ENCODE results near the gene SLX4IP.
"Not testable (repeated sequence)": the region's sequence is repeated elsewhere in the genome, so short reads cannot be mapped to it uniquely, and the experiment has no call there.

The SLX4IP gene

DNA sequence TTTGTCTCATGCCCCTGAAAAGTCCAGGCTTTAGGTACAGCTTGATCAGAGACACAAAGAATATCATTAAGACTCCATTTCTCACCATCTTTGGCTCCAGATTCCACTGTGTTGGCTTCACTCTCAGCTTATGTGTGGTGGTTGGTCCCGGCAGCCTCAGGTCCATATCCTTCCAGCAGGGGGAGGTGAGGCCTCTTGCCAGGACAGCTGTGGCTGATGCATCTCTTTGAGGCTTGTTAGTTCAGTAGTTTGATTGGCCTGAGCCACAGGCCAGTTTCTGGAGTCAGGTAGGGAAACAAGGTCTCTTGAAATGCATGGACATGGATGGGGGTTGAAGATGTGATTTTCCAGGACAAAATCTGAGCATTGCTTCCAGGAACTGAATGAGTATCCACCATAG lies 176.3 kb downstream of the SLX4IP start:
- no peak for DNase-seq

DNA sequence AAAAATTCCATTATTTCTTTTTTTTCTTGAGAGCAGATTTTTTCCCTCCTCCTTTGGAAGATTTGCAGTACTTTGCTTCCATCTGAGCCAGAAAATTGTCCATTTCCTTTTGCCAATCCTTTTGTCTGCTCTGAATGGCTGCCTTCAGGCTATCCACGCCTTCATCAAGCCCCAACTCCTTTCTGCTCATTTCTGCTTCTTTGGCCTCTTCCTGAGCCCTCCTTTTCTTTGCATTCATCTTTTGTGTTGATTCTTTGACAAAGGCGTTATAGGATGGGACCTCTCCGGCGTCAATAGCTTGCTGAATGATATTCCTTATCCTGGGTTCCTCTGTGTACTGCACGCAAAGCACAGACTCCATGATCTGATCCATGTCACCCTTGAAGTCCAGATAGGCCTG lies 178.3 kb downstream of the SLX4IP start:
- DNase-seq, result not testable (repeated sequence)

DNA sequence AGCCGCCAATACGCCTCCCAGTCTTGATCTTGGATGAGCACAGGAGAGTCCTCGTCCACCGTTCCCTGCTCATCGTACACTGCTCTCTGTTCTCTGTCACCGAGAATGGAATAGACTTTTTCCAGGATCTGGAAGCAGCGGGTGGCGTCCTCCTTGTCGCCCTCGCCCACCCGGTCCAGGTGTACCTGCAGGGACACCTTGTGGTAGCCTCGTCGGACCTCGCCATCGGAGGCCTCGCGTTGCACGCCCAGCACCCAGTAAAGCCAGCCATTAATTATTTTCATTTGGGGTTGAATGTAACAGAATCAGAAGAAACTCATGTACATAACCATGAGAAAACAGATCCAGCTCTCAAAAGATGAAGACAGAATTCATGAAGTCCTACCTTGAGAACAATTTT lies 178.8 kb downstream of the SLX4IP start:
- no peak for DNase-seq

DNA sequence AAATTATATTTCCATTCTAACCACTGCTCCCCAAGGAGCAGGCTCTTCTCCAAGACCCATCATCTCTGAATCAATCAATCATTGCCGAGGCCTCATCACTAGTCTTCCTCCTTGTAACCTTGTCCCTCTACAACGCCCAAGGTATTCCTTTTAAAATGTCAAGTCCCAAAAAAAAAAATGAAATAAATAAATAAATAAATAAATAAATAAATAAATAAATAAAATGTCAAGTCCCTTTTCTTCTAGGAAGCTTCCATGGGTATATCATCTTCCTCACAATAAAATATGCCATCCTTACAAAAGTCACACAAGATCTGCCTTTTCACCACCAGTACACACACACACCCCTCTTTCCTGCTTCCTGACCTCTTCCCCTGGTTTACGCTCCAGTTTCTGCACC lies 181.1 kb downstream of the SLX4IP start:
- DNase-seq, result no peak

DNA sequence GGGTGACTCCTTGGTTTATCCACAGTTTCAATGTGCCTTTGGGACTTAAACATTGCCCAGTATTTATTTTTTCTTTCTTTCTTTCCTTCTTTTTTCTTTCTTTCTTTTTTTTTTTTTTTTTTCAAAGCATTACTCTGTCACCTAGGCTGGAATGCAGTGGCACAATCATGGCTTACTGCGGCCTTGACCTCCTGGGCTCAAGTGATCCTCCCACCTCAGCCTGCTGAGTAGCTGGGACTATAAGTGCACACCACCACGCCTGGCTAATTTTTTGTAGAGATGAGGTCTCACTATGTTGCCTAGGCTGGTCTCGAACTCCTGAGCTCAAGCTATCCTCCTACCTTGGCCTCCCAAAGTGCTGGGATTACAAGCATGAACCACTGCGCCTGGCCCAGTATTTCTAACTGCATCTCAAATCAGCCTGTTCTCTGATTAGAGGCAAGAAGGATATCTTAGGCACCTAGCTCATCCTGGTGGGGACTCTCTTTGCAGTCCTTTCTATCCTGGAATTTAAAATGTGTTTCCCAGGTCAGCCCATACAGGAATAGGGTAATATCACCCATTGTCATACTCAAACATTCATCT lies 182.5 kb downstream of the SLX4IP start:
- DNase-seq, result not testable (repeated sequence)

DNA sequence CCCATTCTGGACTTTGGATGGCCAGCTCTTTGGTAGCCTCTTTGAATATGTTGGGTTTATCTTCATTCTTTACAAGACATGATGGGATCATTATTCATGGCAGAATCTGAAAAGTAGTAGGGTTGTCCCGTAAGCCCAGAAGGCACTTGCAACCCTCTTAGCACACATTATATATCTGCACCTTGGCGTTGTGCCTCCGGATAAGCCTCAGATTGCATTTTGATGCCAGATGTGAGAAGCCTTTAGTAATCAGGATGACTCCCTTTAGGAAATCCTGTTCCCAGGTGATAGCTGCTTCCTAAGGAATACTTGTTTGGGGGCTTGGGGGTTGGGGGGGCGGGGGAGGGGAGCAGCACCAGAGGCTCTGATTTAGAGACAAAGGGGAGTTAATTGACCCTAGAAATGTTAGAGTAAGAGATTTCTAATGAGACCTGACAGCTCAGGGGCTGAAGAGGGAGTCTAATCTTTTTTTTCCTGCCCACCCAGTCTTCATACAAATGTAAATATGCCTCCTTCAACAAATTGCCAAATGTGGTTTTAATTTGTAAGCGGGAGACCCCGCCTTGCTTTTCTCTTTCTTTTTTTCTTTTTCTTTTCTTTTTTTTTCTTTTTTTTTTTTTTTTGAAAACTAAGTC lies 183.6 kb downstream of the SLX4IP start:
- DNase-seq, result no peak

DNA sequence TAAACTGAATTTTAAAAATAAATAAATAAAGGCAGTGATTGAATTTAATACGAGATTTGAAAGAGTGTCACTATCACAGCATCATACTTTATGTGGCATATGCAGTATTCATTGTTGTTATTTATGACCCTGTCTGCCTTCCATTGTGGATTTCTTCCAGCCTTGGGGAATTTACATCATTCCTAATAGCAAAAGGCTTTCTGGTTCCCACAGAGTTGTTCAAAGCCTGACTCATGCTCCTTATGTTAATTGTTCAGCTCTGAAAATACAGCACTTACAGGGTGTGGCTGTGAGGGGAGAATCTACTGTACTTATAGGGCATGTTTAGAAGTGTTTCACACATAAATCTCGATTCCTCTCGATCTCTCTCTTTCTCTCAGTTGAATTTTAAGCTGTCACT lies 184.3 kb downstream of the SLX4IP start:
- DNase-seq, result no peak

DNA sequence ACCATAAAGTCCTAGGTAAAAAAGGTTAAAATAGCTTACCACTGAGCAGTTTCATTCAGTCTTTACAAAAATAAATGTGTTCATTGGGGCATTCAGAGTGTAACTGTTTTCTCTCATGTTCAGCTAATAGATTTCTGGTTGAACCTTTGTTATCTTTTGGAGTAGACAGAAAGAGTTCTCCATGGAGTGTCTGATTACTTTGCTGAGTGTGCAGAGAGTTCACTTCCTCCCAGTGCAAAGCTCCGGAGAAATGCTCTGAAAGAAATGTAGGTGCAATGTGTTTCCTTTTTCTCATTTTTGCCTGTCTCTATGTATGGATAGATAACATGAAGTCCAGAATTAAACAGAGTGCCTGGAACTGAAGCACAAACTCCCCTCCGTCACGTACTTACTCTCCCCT lies 186.0 kb downstream of the SLX4IP start:
- DNase-seq, result no peak

DNA sequence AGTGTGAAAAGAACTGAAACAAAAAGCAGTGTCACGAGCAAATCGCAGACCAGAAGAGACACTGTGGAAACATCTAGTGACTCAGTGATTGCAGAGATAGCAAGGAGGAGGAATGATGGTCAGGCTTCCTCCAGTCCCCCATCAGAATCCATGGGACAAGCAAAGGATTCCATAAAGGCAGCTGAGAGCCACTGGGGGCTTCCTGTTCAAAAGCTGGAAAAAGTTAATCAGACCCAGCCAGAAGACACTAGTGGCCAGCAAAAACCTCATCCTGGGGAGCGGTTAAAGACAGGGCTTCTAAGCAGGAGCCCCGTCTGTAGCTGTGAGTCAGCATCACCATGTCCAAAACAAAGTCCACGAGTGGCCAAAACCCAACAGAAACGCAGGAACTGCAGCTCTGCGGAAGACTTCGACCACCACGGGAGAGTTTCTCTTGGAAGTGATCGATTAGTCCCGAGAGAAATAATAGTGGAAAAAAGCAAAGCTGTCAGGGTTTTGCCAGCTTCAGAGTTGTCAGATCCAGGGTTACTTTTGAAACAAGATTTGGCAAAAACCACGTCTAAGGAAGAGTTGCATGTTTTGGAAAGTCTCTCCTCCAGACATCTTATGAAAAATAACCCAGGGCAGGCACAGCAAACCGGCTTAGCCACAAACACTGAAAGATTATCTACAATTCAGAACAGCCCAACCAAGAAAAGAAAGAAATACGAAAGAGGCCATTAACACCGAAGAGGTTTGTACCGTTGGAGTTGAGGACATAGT lies 187.7 kb downstream of the SLX4IP start:
- no peak for DNase-seq

DNA sequence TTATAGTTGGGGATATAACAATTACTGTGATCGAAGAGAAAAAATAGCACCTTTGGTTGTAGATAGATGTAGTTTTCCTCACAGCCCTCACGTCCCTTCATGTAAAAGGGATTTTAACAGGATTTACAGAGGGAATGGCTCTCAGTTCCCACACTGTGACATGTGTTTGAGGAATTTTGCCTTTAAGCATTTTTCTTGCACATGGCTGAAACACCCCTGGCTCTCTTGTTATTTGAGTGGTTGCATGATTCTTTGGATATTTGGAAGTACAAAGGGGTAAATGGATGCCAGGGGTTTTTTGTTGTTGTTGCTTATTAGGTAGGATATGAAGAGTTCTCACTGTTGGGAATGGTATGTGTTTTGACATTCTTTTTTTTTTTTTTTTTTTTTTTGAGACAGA lies 190.5 kb downstream of the SLX4IP start:
- no peak for DNase-seq

DNA sequence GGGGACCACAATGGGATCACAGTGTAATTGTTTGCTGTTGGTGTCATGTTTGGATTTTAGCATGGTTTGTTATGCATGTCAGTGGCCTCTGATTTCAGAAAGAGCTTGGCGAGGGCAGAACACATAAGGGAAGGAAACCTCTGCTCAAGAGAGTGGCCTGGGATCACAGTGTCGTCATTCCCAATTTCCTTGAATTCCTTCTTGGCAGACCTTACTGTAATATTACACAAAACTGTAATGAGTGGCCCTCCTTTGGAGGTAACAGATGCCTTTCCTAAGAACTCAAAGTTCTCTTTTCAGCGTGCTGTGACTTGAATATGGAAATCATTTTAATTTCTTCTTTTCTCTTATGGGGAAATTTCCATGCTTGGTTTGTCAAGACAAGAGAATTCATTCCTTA lies 191.8 kb downstream of the SLX4IP start:
- DNase-seq, result no peak

DNA sequence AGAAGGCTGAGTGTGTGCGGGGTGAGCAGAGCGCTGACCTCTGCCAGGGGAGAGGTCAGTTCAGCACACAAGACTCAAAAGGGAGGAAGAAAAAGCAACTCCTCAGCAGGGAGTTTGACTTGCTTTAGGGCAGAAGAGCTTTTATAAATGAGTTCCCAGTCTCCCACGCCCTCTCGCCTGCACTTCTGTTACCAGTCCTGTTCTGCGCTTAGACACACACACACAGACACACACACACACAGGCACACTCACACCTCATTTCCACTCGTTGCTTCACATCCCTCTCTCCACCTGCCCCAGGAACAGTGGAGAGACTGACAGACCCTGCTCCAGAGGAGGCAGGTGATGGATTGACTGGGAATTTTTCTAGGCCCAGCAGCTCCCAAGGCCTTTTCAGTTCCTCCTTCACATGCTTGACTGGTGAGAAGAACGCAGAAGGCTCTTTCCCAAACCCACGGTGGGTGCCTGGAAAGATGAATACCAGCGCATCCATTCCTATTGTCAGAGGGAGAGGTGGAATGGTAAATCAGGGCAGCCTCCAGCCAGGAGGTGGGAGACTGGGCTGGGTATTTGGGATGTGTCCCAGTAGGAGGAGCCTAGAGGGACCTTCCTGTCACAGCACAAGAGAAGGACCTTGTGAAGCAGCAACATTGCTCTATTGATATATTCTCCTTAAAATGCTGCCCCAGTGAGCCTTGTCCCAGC lies 195.0 kb downstream of the SLX4IP start:
- DNase-seq, result no peak

DNA sequence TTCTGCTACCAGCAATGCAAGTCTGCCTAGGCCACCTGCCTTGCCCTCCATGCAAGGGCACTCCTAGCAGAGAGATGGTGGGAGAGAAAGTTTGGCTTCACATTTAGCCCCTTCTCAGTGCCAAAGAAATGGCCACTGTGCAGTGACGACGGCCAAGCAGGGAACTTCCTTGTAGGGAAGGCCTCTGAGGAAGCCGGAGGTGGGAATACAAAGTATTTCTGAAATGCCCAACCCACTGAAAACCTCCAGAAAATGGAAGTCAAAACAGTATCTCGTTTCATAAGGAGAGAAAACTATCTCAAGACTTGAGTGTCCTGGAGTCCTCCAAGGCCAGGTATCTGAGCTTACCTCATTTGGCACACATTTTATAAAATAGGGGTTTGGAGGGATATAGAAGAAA lies 196.0 kb downstream of the SLX4IP start:
- no peak for DNase-seq

DNA sequence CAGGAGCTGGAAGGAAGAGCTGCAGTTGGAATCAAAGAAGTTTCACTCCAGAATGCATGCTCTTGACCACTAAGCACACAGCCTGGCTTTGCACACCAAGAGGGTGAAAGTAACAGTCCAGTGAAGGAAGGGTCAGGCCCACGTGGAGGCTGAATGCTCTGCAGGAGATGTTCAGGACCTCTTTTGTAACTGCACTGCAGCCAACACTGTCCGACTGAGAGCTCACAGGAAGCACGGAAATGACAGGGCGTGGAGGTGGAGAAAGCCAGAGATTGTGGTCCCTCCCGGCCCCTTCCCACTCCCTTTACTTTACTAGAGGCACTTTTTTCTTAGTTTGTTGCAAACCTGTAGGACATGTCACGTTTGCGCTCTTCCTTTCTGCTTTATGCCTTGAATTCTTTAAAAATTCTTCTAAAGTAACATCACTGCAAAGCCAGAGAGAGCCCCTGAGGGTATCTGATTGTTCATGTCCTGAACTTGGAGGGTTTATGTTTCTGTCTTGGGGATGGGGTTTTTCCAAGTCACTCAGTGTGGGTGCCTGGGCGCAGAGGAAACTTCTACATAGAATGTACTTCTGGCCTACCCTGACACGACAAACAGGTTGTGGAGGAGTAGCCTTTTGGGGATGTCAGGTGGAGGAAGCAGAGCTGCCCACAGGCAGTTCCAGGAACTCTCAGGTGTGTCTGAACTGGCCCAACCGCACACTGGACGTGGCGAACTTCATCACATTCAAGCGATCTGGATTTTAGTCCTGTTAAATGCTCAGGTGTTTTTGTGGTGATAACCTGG lies 197.8 kb downstream of the SLX4IP start:
- no peak for DNase-seq

DNA sequence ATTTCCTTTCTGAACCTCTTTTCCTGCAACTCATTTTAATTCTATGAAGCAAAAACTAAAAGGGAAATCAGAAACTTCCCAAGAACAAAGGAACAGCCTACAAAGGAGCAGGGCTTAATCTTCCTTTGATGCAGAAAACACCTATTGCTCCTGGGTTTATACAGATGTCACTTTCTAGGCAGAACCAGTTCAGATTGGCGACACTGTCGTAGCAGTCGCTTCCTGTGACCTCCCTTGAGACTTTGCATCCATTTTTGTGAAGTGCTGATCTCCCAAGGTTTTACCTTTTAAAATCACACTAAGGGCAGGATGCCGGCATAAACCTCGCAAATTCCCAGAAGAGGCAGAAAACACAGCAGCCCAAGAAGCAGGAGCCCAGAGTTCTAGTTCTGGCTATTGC lies 198.6 kb downstream of the SLX4IP start:
- no peak for DNase-seq

DNA sequence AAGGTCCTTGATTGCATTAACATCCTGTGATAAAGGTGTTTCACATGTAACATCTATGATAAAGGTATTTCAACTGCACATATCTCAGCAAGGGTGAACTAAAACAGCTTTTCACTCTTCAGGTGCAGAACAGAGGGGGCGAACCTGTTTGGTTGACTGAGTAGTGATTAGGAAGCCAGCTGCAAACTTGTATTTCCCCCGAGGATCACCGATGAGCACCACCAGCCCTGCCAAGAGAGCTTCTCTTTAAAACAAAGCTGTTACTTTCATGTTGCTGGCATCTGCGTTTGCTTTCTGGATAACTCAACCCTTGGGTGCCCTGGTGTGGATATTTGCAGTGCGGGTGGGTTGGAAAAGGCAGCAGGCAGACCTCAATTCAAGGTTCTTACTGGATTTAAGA lies 199.1 kb downstream of the SLX4IP start:
- no peak for DNase-seq

DNA sequence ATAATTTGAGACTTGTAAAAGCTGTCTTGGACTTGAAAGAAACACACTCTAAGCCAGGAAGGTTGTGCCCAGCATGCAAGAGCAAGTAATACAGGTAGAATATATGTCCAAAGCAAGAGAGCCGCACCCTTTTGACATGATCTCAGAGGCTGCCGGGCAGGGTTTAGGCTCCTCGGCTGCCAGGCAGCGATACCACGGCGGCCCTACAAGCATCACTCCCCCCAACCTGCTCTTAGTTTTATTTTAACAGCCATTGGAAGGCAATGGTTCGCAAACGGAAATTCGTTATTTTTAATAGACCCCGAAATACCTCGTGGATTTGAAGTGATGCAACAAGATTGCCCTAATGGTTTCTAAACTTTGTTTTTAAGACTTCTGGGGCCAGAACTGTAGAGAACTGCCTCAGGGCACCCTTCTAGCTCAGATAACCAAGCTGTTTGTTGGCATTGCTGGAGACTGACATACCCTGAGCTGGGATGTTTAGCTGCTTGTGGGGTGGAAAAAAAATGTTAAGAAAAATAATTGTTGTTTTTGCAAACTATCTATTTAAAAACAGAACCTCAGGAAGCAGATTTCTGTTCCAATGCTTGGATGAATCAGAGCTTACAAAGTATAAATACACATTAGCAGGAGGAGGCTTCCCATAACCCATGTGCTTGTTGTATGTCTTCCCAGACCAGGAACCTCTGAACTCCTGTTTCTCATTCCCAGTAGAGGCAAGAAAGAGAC lies 199.7 kb downstream of the SLX4IP start:
- no peak for DNase-seq

DNA sequence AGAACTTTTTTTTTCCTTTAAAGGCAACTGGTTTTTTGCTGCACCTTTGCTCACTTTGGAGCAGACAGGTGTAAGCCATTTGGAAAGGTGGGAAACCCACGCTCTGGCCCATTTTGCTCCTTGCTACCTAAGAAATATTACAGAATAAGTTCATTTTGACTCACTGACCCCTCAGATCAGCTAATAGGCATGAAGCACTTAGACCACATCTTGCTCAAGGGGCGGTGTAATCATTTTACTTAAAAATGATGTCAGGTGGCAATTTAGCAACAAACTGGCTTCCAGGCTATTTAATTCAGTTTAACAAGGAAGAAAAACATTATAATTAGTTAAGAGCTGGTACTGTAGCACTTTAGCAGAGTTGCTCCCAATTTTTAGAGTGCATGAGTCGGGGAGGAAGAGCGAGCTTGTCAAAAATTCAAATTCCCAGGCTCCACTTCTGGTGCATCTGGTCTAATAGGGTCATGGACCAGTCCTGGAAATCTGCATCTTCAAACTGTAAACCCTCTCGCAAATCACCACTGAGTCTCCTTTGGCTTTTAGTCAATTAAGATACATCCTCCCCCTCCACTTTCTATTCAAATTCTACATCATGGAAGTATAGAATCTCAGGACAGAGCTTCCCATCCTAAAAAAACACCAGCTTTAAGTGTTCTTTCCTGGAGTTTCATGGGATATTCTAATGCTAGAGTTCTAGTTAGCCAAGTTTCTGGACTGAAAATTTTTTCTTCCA lies 200.5 kb downstream of the SLX4IP start:
- no peak for DNase-seq

DNA sequence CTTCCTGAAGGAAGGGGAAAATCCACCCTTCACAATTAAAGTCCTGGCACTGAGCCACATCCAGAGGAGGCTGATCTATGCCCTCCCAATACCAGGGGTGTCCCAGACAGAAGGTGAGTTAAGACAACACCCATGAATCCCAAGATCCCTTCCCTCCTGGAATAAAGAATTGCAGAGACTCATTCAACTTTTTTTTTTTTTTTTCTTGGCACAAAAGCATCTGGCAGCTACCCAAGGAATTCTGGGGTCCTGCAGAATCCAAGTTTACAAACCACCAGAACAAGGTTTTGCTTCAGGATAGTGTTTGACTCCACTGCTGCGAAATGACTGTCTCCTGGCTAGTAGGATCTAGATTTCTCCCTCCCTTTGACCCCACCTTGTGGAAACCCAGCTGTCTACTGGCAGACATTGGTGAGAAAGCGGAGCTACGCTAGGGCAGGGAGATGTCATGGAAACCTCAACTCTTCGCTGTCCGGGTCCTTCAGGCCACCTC lies 201.3 kb downstream of the SLX4IP start:
- no peak for DNase-seq

DNA sequence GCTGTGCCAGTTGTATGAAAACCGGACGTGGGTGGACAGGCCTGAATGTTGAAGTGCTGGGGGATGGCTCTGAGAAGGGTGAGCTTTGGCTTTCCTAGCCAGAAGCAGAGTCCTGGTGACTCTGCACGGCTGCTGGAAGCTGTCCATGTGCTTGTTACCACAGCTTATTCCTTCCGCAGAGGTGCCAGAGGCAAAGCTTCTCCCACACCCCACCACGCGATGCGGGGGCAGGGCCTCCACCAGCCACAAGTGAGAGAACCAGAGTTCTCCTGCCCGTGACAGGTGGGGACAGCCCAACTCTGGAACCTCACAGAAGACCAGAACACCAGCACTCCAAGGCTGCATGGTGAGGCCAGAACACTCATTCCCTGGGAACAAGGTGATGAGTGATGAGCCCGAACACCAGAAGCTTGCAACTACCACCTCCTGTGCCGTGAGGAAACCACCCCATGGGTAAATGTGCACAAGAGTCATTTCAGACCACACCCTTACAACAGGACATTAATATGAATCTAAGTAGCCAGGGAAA lies 202.0 kb downstream of the SLX4IP start:
- DNase-seq, result no peak

DNA sequence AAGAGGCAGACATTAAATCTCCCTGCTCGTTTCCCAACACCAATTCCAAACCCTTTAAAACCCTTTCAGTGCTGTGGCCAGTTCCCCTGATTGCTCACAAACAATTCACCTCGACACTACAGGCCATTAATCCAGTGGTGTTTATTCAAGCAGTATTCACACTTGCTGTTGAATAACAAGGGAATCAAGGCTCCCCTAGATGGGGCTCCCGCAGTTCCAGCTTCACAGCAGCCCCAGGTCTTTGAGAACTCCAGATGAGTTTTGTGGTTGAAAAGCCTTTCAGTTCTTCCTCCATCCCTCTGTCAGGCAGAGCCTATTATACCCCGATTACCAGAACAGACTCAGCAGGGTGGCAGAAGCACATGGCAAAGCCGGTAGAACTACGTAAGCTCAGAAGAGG lies 202.5 kb downstream of the SLX4IP start:
- DNase-seq, result no peak
